Pancreas (tissue), 10 donors: Measurements from ENCODE around the gene ELOA. TPM values are rescaled to one million over a fixed set of nuclear protein-coding genes. Genes with fewer than 3 reads are reported as not detected.
A peak's percentile ranks its signal among the peaks of the same experiment; 100 is the strongest.

Experiments used
- ATAC-seq, 4 donors: fragments of 200-7000 bp; cut with Tn5 transposase; one replicate each; pipeline versions ENCODE4 v1.8.0 to v1.9.1; 2020; ENCODE audit warnings: mild to moderate bottlenecking in 4 of 4, moderate library complexity in 4 of 4
- DNase-seq, 6 donors: peaks; one replicate each; pipeline ENCODE4 v3.0.0-alpha.2; 2020
- FAIRE-seq: peaks from 2 replicates; lab custom pipeline; 2012; peaks lifted over from hg19 to GRCh38; lab: Jason Lieb, UNC
- H3K27ac ChIP-seq, 4 donors: fragments of 200-600 bp; sonication (generic); 1 replicate in 3 of 4; 2 replicates in 1 of 4; pipeline versions ENCODE4 v1.5.0 to v1.8.0; 2020
- H3K27me3 ChIP-seq, 4 donors: fragments of 200-600 bp; one replicate each; pipeline ENCODE4 v1.8.0; 2021
- H3K36me3 ChIP-seq, 3 donors: fragments of 200-600 bp; sonication (generic) in 1 of 3; one replicate each; pipeline versions ENCODE4 v1.5.0 to v1.8.0; 2020 to 2021
- H3K4me1 ChIP-seq, 3 donors: fragments of 200-600 bp; one replicate each; pipeline ENCODE4 v1.8.0; 2021
- H3K4me3 ChIP-seq, 4 donors: fragments of 200-600 bp; sonication (generic) in 2 of 4; one replicate each; pipeline versions ENCODE4 v1.5.0 to v1.8.0; 2020 to 2021
- H3K9me3 ChIP-seq, 4 donors: fragments of 200-600 bp; one replicate each; pipeline ENCODE4 v1.8.0; 2021
- WGBS, 2 donors: extraction: QIAGEN DNeasy Blood & Tissue Kit; methylation state at CpG; one replicate each; pipeline ENCODE4 v1.1.7; 2013; 5-methylcytosine and 5-hydroxymethylcytosine counted together
- intact Hi-C, 3 donors: fragments of 100-400 bp; cut with DNase I; formaldehyde crosslinking; loops; one replicate each; pipeline versions ENCODE4 v1.11.1 to v1.14.2; 2022
- polyA plus RNA-seq, 2 donors: library from polyadenylated mRNA; stranded (reverse); fragments of 200-250 nt; gene quantifications; one replicate each; pipeline ENCODE4 v1.2.3, GENCODE V29; 2013
- total RNA-seq, 6 donors: library from RNA; stranded (reverse); fragmentation: NEBNext Ultra II Directional in 4 of 6; extraction: Animal tissue kit (Norgen Biotek cat#: 25700) in 4 of 6; gene quantifications; one replicate each; pipeline versions ENCODE4 v1.2.1 to v1.2.4, GENCODE V29; 2021 to 2023
- TF ChIP-seq, protein P1 (sequence below), 4 donors: fragments of 200-600 bp; sonication (generic) in 3 of 4; IDR thresholded peaks; one replicate each; pipeline versions ENCODE4 v1.5.0 to v1.8.0; 2021; ENCODE audit warnings: antibody characterized with exemption in 4 of 4
- donor health status: healthy with polysubstance abuse.
- donor health status: DM: no; HTN: no; CAD: no; lungs with moderate emphysema.
- donor health status: DM: no; HTN: no; CAD: no.
- donor health status: control.
- donor health status: control.
- donor health status: Bipolar disorder and iron deficiency.
- donor health status: DM: yes; HTN: yes; CAD: no.
- donor health status: DM: no; HTN: no; CAD: no.
- donor health status: DM: no; HTN: no; CAD: no.
- donor health status: DM: yes; HTN: yes; CAD: no.

The ELOA gene, protein sequence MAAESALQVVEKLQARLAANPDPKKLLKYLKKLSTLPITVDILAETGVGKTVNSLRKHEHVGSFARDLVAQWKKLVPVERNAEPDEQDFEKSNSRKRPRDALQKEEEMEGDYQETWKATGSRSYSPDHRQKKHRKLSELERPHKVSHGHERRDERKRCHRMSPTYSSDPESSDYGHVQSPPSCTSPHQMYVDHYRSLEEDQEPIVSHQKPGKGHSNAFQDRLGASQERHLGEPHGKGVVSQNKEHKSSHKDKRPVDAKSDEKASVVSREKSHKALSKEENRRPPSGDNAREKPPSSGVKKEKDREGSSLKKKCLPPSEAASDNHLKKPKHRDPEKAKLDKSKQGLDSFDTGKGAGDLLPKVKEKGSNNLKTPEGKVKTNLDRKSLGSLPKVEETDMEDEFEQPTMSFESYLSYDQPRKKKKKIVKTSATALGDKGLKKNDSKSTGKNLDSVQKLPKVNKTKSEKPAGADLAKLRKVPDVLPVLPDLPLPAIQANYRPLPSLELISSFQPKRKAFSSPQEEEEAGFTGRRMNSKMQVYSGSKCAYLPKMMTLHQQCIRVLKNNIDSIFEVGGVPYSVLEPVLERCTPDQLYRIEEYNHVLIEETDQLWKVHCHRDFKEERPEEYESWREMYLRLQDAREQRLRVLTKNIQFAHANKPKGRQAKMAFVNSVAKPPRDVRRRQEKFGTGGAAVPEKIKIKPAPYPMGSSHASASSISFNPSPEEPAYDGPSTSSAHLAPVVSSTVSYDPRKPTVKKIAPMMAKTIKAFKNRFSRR
- total RNA-seq (10 to 100 TPM; 23.5 to 33.9 (median 27.0) TPM), polyA plus RNA-seq (10 to 100 TPM; 10.6 to 13.8 TPM)

DNA sequence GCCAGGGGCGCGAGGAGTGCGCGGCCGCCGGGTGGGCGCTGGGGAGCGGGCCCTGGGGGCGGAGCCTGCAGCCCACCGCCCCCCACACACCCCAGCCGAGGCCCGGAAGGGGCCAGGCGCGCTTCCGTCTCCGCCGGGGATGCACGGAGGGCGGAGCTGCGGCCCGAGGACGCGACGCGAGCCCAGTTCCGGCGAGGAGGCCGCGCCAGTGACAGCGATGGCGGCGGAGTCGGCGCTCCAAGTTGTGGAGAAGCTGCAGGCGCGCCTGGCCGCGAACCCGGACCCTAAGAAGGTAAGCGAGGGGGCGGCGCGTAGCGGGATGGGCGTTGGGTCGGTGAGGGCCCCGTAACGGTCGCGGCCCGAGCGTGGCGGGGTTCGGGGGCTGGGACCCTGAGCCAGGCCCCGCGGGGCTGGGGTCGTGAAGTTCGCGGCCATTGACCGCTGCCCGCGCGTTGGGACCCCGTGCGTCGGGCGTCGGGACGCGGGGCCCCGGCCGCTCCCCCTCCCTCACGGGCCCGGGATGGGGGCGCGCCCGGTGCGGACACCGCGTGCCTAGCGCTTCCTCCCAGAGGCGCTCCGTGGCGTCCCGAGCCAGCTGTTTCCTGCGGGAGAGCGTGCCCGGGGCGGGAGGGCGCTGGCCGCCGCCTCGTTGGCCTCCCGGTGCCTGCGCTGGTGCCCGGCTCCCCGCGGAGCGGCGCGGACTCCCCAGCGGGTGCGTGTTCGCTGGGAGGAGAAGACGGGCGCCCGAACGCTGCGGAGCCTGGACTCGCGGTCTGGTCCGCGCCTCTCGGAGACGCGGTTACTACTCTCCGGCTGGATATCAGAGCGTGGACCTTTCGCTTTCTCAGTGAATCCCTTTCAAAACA, at the start of gene ELOA:
Gene ELOA, plus strand, starts transcription at position 185 of the 866 bp plus-strand sequence. Its CDS starts 33 bp downstream, at position 218.
- Histone ChIP-seq H3K36me3 (no peaks in the 10 kb centered on the region), H3K27ac (peak within 1 kb of the TSS; percentile 77 to 88 (median 84)), H3K4me1 (peaks cover 4 to 29% (median 8%) of the 10 kb centered on the region in 3 donors), H3K27me3 (no peaks in the 10 kb centered on the region), H3K9me3 (no peaks in the 10 kb centered on the region), H3K4me3 (peak within 1 kb of the TSS; percentile 74 to 98 (median 93))
- TF ChIP-seq, protein P1, sequence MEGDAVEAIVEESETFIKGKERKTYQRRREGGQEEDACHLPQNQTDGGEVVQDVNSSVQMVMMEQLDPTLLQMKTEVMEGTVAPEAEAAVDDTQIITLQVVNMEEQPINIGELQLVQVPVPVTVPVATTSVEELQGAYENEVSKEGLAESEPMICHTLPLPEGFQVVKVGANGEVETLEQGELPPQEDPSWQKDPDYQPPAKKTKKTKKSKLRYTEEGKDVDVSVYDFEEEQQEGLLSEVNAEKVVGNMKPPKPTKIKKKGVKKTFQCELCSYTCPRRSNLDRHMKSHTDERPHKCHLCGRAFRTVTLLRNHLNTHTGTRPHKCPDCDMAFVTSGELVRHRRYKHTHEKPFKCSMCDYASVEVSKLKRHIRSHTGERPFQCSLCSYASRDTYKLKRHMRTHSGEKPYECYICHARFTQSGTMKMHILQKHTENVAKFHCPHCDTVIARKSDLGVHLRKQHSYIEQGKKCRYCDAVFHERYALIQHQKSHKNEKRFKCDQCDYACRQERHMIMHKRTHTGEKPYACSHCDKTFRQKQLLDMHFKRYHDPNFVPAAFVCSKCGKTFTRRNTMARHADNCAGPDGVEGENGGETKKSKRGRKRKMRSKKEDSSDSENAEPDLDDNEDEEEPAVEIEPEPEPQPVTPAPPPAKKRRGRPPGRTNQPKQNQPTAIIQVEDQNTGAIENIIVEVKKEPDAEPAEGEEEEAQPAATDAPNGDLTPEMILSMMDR (IDR thresholded peaks at IDR 0.05): no peak
- peak; percentile 68 to 92 (median 78) for DNase-seq
- 0% methylated on average over 60 to 119 of the region's 119 CpGs for WGBS, 2 donors
- no peak for FAIRE-seq
- intact Hi-C loops: loop anchor here in 2 of 3 donors (5.0 to 10.0 kb wide), 2 partner anchors 46 to 49 kb away; partner anchors contain the start of gene RPL11 (in 1 of the 2)
- peak; percentile 83 to 91 (median 86) for ATAC-seq

DNA sequence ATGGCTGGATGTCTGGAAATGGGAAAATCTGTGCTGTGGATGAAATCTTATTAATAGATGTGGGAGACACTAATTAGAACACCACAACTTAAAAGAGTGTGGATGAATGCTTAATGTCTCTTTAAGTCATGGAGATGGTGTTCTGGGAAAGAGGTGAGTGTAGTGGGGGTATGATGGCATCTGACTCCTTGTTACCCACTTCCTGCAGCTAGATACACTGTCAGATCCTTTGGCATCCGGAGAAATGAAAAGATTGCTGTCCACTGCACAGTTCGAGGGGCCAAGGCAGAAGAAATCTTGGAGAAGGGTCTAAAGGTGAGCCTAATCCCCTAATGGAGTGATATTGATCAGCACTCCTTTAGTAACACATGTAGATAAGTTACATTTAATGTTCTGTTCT, 49.7 kb upstream of the ELOA start:
- TF ChIP-seq, protein P1 (IDR thresholded peaks at IDR 0.05): no peak
- Histone ChIP-seq H3K4me3 (peak overlapping the region in 1 of 4 donors; percentile 79), H3K36me3 (peaks cover 0 to 36% (median 32%) of the 10 kb centered on the region in 3 donors), H3K27ac (no peak overlapping the region), H3K27me3 (no peaks in the 10 kb centered on the region), H3K4me1 (peaks cover 11 to 39% (median 17%) of the 10 kb centered on the region in 3 donors), H3K9me3 (no peaks in the 10 kb centered on the region)
- 39 to 58% methylated on average over 2 of the region's 2 CpGs for WGBS, 2 donors
- FAIRE-seq (no peak), DNase-seq (no peak), ATAC-seq (no peak)
- intact Hi-C loops: loop anchor here in 1 of 3 donors (10.0 kb wide), 1 partner anchor 51 kb away; the partner anchor contains the start of gene ELOA

DNA sequence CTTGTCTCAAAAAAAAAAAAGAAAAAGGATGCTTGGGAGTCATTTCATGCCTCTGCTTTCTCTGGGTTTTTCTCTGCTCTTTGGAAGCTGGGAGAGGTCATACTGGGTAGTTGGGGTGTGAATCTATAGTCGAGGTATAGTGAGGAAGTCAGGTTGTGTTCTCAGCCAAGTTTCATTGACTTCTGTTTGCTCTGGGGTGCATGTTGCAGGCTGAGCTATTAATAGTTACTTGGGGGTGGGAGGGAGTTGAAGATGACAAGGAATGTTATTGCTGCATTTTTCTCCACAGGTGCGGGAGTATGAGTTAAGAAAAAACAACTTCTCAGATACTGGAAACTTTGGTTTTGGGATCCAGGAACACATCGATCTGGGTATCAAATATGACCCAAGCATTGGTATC, 48.9 kb upstream of the ELOA start:
- intact Hi-C loops: loop anchor here in 1 of 3 donors (10.0 kb wide), 1 partner anchor 50 kb away; the partner anchor contains the start of gene ELOA
- FAIRE-seq: no peak
- H3K4me1 ChIP-seq: peaks cover 11 to 39% (median 17%) of the 10 kb centered on the region in 3 donors
- no peak for DNase-seq
- H3K36me3 ChIP-seq: peaks cover 2 to 44% (median 32%) of the 10 kb centered on the region in 3 donors
- 25 to 37% methylated on average over 3 of the region's 3 CpGs for WGBS, 2 donors
- H3K9me3 ChIP-seq: no peaks in the 10 kb centered on the region
- no peaks in the 10 kb centered on the region for H3K27me3 ChIP-seq
- no peak overlapping the region for H3K27ac ChIP-seq
- ATAC-seq: no peak
- TF ChIP-seq, protein P1 (IDR thresholded peaks at IDR 0.05): no peak
- peak overlapping the region in 1 of 4 donors; percentile 79 for H3K4me3 ChIP-seq

DNA sequence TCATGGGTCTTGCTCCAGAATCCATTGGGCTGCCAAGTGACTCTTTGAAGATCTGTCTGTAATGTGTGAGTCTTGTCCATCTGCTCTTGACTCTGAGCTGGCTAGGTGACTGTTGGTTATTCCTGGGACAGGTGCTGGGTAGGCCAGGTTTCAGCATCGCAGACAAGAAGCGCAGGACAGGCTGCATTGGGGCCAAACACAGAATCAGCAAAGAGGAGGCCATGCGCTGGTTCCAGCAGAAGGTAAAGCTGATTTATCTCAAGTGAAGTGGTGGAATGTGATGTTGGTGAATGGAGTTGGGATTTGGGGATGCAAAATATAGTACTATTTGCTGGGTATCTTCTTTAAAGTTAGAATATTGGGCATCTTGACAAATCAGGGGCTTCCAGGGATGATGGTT, 47.6 kb upstream of the ELOA start:
- no peak overlapping the region for H3K27ac ChIP-seq
- FAIRE-seq (no peak), ATAC-seq (no peak), DNase-seq (no peak)
- H3K9me3 ChIP-seq: no peaks in the 10 kb centered on the region
- TF ChIP-seq, protein P1 (IDR thresholded peaks at IDR 0.05): no peak
- WGBS, 2 donors: 91 to 99% methylated on average over 3 of the region's 3 CpGs
- peaks cover 11 to 39% (median 17%) of the 10 kb centered on the region in 3 donors for H3K4me1 ChIP-seq
- no peak overlapping the region for H3K4me3 ChIP-seq
- H3K36me3 ChIP-seq: peaks cover 2 to 57% (median 42%) of the 10 kb centered on the region in 3 donors
- no peaks in the 10 kb centered on the region for H3K27me3 ChIP-seq
- intact Hi-C loops: loop anchor here in 2 of 3 donors (5.0 to 10.0 kb wide), 2 partner anchors 47 to 49 kb away; partner anchors contain the start of gene ELOA (in 2 of the 2)
